NCI-H1417 treated with DMSO at 0.1 percent for 48 hours (cell line): ENCODE results near the gene ATP9B.
"Not testable (repeated sequence)": the region's sequence is repeated elsewhere in the genome, so short reads cannot be mapped to it uniquely, and the experiment has no call there.

Experiments
- DNase-seq: peaks from one replicate; lab custom pipeline; 2025; lab: John Stamatoyannopoulos, UW

Gene ATP9B

GRCh38 chr18:79133724-79134123 is 64.5 kb downstream of the ATP9B start:
- no peak for DNase-seq

- DNase-seq, result no peak
Observed at GRCh38 chr18:79135924-79136323, 66.7 kb downstream of the ATP9B start.

- no peak for DNase-seq
Observed at GRCh38 chr18:79136742-79137141, 67.5 kb downstream of the ATP9B start.

GRCh38 chr18:79139206-79139605 is 70.0 kb downstream of the ATP9B start:
- no peak for DNase-seq

- no peak for DNase-seq
Observed at GRCh38 chr18:79147014-79147413, 77.8 kb downstream of the ATP9B start.

GRCh38 chr18:79151191-79151590 is 82.0 kb downstream of the ATP9B start:
- DNase-seq, result no peak

- no peak for DNase-seq
Observed at GRCh38 chr18:79156327-79156726, 87.1 kb downstream of the ATP9B start.

GRCh38 chr18:79164706-79165105 is 95.5 kb downstream of the ATP9B start:
- DNase-seq, result no peak

- DNase-seq, result no peak
Observed at GRCh38 chr18:79166702-79167101, 97.5 kb downstream of the ATP9B start.

GRCh38 chr18:79167526-79168190 is 98.5 kb downstream of the ATP9B start:
- no peak for DNase-seq

GRCh38 chr18:79169958-79170555 is 100.9 kb downstream of the ATP9B start:
- DNase-seq, result no peak

GRCh38 chr18:79172331-79172730 is 103.1 kb downstream of the ATP9B start:
- DNase-seq, result not testable (repeated sequence)

GRCh38 chr18:79173742-79174141 is 104.5 kb downstream of the ATP9B start:
- DNase-seq, result no peak

- DNase-seq, result no peak
Observed at GRCh38 chr18:79178113-79178531, 108.9 kb downstream of the ATP9B start.

- DNase-seq, result no peak
Observed at GRCh38 chr18:79182047-79182713, 113.0 kb downstream of the ATP9B start.

- DNase-seq, result peak; percentile 78
Observed at GRCh38 chr18:79185648-79186047, 116.5 kb downstream of the ATP9B start.

GRCh38 chr18:79186649-79187048 is 117.5 kb downstream of the ATP9B start:
- DNase-seq, result no peak

GRCh38 chr18:79187532-79188277 is 118.5 kb downstream of the ATP9B start:
- DNase-seq, result no peak

- no peak for DNase-seq
Observed at GRCh38 chr18:79191418-79191817, 122.2 kb downstream of the ATP9B start.

GRCh38 chr18:79191956-79192355 is 122.8 kb downstream of the ATP9B start:
- no peak for DNase-seq

GRCh38 chr18:79193826-79194225 is 124.6 kb downstream of the ATP9B start:
- DNase-seq, result no peak
